Tibial nerve (tissue), 4 donors: ENCODE data around the gene RASA4.
"Not testable (repeated sequence)": the region's sequence is repeated elsewhere in the genome, so short reads cannot be mapped to it uniquely, and the experiment has no call there.

ENCODE experiments used
- CTCF ChIP-seq, 5 experiments: fragments of 200-600 bp in 3 of 5; fragments of 450-650 bp in 2 of 5; sonication (generic) in 3 of 5; IDR thresholded peaks; one replicate each; pipeline ENCODE4 v1.5.1; 2016 to 2019; ENCODE audit warnings: antibody characterized with exemption in 5 of 5, mild to moderate bottlenecking in 3 of 5, moderate library complexity in 2 of 5
- EP300 ChIP-seq, 2 donors: sonication (generic); formaldehyde crosslinking; IDR thresholded peaks; one replicate each; pipeline ENCODE4 v1.6.1; 2017; ENCODE audit warnings: antibody characterized with exemption in 2 of 2, mild to moderate bottlenecking in 1 of 2

- not testable (repeated sequence) for TF ChIP-seq CTCF, EP300 (IDR thresholded peaks at IDR 0.05)
Observed at GRCh38 chr7:102543596-102543995, 73.0 kb downstream of the RASA4 start, which contains the start of gene UPK3BL2.
